SHP77 (cell line): ENCODE measurements around the gene NEDD4.

Experiments used
- DNase-seq, 2 experiments: peaks; one replicate each; lab custom pipeline; 2025; lab: John Stamatoyannopoulos, UW

The NEDD4 gene

DNA sequence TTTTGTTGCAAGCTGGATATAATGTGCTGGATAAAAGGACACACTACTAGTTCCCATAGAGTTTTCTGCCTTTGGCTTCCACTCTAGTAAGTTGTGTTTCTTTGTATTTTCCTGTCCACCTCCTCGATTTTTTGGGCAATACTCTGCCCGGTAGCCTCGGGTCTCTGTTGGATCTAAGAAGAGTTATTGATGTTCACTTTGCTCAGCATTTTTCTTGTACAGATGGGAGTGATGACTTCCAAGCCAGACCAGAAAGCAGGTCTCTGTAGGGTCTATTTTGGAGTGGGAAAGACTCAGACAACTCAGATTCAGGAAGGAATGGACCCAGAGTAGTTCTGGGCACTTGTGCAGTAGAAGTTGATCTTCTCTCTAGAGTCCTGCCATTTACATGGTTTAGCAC is 214.5 kb downstream of the NEDD4 start:
- DNase-seq = no peak
